Limb (tissue), 2 donors: ENCODE measurements around the gene PAK4.
A peak's percentile ranks its signal among the peaks of the same experiment; 100 is the strongest.
"Not testable (repeated sequence)": the region's sequence is repeated elsewhere in the genome, so short reads cannot be mapped to it uniquely, and the experiment has no call there.

Source experiments
- DNase-seq, 2 donors: peaks; one replicate each; pipeline ENCODE4 v3.0.0-alpha.2; 2016; ENCODE audit errors: extremely low spot score in 2 of 2

Gene PAK4

DNA sequence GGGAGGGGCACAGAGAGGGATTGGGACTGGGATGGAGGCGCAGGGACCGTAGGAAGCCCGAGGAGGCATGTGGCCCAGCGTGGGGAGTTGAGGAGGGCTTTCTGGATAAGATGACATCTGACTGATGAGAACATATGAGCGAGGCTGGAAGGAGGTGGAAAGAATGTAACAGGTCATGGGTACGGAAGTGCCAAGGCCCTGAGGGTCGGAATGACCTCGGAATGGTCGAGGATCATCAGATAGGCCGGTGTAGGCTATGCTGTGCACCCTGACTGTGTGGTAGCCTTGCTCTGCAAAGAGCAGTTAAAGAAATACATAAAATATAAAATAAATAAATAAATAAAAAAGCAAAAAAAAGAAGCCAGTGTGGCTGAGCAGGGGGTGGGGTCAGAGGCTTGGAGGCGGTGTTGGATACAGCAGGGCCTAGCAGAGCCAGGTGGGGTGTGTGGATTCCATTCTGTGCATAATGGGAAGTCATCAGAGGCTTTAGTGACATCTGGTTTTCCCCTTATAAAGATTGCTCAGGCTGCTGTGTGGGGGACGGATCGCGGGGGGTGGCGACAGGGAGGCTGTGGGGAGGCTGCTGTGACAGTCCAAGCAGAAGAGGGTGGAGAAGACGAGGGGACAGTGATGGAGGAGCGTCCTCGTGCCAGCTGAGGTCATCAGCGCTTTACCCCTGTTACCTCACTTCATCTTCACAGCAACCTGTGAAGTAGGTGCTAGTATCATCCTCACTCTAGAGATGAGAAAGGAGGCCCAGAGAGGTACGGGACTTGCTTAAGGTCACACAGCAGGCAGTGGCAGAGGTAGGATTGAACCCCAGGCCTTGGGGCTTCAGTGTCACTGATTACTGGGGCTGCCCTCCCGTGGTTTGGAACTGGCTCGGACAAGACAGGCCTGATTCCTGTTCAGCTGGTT lies 5.0 kb downstream of the PAK4 start:
- DNase-seq = peak; percentile 43 to 57

DNA sequence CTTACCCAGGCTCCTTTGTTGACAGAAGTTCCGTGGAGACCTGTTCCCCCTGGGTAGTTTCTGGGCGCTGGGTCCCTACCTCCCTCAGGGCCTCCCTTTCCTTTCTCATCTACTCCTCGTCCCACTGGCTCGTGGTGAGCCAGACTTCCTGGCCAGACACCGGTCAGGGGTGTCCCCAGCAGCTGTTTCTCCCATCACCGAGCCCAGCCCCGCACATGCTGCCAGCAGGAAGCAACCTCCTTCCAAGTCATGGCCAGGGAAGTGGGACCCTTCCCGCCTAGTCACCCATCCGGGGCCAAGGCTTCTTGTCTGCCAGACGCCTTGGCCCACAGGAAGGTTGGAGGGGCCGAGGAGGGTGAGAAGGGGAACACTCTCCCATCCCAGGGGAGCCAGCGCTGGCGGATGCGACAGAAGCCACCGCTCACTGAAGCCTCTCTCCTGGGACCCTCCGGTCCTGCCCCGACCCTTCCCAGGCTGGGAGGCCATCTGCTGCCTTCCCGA lies 5.7 kb downstream of the PAK4 start:
- peak in 1 of 2 donors; percentile 40 for DNase-seq

DNA sequence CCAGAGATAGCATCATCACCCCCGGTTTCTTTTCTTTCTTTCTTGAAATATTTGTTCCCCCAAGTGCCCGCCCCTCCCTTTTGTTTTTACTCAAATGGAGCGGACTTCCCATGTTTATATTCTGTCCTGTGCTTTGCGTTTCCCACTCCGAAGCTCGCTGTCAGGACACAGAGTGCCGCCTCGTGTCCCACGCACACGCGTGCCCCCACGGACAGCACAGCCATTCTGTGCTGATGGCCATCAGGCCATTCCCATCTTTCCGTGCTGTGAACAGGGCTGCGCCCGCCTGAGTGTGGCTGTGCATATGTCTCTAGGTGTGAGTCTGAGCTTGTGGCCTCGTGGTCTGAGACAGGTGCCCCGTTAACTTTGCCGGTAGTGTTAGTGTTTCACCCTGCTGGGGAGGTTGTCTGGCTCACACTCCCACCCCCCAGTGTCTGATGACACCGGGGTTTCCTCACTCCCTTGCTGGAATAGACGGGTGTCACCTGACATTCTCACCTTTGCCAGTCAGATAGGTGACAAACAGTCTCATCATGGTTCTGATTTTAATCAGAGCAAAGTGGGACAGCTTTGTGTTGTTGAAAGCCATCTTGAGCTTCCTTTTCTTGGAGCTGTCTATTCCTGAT lies 6.9 kb downstream of the PAK4 start:
- DNase-seq = no peak

DNA sequence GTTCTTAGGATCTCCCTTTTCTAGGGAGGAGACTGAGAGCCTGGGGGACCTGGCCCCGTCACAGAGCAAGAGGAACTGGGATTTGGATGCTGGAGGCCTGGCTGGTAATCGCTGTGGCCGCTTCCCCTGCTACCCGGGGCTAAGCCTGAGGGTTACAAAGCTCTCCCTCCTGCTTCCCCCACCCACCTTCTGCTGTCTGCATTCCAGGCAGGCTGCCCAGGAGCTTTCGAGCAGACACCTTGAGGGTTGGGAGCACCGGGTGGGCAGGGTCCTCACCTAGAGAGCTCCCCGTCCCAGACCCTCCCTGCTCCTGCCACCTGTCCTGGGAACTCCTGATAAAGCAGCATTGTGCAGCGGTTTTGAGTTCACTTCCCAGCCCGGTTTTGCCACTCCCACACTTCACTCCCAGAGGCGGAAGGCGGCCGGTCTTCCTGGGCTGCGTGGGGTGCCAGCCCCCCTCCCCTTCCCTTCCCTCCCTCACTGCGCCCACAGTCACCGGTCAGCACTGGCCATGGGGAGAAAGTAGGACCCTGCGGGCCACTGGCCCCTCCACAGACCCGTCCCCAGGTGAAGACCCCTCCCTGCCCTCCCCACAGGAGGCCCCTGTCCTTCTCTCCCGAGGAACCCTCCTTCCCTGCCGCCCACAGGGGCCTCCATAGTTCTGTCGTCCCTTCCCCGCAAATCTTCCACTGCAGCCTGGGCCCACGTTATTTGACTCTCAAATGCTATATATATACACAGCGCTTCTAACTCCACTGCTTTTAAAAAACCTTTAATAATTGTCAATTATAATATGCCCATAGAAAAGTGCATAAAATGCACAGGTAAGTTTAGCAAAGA lies 8.1 kb downstream of the PAK4 start:
- no peak for DNase-seq

DNA sequence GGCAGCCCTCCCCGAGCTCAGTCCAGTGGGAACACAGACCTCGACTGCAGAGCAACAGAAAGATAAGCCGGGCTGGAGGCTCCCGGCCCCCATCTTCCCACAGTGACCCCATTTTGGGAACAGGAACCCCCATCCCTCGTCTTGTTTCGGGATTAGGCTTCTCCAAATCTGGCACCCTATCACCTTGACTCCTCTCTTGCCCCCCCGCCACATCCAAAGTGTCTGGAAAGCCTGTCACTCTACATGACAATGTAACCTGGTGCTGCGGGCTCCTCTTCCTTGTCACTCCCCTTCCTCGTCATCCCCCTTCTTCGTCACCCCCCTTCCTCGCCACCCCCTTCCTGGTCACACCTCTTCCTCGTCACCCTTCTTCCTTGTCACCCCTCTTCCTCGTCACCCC lies 10.1 kb downstream of the PAK4 start:
- DNase-seq = no peak

DNA sequence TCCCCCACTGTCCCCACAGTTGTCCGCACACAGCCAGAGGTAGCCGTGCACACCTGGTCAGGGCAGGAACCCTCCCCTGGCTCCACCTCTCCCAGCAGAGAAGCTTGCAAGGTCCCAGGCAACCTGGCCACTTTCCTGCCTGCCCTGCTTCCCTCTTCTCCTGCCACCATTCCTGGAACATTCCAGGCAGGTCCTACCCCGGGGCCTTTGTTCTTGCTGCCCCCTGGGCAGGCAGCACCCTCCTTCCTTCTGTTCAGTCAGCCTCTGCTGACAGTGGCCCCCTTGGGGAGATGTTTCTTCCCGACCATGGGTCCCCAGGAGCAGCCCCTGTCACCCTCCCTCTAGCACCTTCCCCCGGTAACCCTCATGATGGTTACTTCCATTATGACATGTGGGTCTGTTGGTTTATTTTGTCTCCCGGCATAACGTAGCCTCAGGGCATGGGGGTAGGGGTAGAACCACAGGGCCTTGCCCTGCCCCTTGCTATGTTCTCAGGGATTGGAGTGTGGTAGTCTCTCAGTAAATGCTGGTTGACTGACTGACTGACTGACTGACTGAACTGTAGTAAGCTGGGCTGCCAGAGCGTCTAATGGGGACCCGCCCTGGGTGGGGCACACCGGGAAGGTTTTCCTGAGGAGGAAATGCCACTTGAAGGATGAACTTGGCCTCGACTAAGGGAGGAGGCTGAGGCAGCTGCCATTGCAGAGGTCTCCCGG lies 10.8 kb downstream of the PAK4 start:
- DNase-seq = no peak

DNA sequence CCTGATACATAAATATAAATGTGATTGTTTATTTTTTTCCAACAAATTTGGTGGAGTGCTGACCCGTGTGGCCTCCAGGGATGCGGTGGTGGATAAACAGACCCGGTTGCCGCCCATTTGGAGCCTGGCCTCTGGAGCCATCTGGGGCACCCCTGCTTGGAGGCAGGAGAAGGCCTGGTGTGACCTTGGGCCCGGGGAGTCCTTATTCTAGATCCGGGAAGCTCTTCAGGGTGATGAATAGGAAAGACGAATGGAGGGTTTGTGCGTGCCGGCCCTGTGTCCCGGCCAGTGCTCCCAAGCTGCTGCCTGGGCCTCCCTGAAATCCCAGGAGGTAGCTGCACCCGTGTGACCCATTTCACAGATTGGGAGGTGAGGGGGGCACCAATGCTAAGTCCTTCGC lies 11.5 kb downstream of the PAK4 start:
- DNase-seq = no peak

DNA sequence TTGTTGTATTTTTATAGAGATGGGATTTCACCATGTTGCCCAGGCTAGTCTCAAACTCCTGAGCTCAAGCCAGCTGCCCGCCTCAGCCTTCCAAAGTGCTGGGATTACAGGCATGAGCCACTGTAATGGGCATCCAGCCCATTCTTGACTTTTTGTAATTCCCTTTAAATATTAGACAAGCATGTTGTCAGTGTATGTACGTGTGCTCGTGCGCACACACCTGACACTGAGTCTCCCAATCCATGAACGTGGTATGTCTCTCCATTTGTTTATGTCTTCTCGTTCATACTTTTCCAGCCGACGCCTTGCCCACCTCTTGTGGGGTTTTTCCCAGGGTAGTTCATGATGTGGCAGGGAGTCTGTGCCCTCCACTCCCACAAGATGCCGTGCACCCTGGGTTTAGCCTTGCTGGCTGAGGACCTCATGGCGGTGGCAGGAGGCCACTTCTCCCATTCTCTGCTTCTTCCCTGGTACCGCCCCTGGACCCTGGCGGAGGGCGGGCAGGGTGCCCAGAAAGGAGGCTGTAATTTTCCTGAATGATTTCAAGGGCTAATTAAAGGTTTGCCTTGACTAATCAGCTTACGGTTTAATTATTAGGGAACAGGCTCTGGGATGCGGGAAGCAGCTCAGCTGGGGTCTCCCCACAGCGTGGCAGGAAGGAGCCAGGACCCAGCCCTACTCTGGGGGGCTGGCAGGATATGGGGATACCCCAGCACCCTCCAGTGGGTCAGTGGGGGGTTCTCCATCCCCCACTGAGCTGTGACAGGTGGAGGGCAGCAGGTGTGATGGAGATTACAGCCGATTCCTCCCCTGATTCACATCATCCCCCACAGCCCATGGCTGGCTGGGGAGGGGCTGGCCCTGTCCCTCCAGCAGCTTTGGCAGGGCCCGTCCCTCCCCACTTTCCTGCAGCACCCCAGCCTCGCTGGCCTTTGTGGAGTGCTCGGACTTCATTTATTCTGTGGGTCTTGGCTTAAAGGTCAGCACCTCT lies 12.9 kb downstream of the PAK4 start:
- no peak for DNase-seq

DNA sequence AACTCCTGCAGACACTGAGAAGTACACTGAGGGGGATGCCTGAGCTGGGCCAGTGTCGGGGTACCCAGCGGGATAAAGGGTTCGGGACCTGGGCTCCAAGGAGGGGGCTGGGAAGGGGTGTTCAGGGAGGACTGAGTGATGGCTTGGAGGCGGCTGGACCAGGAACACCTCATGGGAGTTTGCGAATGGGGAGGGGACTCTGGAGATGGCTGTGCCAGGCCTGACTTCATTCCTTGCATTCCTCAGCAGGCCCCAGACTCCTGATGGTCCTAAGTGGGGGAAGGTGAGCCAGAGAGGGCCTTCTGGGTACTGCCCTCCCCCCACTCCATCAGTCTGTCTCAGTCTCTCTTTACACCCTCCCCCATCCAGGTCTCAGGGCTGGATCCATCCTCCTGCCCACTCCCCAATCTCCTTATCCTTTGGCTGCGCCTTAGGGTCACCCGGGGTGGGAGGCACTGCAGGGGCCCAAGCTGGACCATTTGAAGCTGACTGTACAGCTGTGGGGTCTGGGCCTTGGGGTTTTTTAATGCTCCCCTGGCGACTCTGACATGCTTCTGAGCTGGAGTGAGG lies 13.8 kb downstream of the PAK4 start:
- no peak for DNase-seq

DNA sequence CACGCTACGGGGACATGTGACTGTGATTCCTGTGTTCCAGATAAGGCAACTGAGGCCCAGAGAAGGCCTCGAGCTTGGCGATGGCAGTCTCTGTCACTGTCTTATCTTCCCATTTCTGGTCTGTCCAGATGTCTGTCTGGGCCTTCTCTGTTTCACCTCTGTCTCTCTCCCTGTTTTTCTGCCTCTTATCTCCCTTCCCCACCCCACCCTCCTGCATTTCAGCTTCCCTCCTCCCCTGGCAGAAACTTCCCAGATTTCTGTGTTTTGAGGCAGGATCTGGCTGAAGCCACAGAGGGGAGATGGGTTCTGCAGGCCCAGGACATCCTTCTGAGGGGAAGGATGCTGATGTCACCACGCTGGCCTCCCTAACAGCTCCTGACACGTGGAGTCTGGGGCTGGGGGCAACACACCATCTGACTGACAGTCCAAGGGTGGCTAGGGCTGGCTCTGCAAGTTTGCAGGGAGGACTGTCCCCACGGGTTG lies 14.4 kb downstream of the PAK4 start:
- no peak for DNase-seq

DNA sequence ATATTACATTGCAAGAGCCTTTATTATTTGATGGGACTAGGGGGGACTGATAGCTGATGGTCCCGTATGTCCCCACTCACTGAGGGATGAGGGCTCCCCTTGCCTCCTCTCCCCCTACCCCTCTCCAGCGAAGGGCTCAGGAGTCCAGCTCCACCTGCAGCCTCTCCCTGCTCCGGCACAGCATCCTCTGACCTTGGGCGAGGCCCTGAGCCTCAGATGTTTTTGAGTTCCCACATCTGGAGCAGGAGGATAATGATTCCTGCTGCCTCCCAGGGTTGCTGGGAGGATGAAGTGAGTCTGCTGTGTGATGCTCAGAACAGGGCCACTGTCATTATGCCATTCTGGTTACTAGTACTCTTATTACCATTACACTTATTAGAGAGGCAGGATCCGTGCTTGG lies 15.0 kb downstream of the PAK4 start:
- DNase-seq = no peak

DNA sequence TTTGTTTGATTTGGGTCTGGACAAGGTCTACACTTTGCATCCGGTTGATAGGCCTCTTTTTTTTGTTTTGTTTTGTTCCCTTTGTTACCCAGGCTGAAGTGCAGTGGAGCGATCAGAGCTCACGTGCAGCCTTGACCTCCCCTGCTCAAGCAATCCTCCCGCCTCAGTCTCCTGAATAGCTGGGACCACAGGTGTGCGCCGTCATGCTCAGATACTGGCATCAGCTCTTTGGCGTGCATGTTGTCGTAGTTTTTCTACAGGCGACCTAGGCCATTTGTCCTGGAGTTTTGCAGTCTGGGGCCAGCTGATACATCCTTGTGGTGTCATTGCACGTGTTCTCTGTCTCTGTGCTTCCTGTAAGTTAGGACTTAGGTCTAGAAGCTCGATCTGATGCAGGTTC lies 16.3 kb downstream of the PAK4 start:
- DNase-seq = no peak

DNA sequence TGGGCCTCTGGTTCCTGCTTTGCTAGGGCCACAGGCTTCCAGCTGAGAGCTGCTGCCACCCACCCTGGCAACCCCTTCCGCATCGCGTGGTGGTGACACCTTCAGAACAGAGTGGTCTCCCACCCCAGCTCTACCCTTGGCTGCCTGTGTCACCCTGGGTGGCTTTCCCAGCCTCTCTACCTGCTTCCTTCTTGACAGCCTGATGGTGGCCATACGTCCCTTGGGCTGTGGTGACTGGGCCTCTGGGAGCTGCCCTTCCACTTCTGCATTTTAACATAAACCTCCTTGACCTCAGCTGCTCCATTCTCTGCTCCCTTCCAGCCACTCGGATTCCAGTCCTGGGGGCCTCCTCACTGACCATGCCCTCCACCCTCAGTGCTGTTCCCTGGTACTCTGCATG lies 17.0 kb downstream of the PAK4 start:
- no peak for DNase-seq

DNA sequence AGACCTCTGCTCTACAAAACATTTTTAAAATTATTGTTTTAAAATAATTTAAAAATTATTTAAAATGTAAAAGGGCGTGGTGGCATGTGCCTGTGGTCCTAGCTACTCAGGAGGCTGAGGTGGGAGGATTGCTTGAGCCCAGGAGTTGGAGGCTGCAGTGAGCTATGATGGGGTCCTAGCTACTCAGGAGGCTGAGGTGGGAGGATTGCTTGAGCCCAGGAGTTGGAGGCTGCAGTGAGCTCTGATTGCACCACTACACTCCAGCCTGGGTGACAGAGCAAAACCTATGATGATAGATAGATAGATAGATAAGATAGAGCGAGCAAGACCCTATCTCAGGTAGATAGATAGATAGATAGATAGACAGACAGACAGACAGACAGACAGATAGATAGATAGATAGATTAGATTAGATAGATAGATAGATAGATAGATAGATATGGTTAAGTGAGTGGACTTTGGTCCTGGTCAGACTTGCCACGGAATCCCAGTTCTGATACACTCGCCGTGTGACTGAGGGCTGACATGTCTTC lies 18.2 kb downstream of the PAK4 start:
- not testable (repeated sequence) for DNase-seq

DNA sequence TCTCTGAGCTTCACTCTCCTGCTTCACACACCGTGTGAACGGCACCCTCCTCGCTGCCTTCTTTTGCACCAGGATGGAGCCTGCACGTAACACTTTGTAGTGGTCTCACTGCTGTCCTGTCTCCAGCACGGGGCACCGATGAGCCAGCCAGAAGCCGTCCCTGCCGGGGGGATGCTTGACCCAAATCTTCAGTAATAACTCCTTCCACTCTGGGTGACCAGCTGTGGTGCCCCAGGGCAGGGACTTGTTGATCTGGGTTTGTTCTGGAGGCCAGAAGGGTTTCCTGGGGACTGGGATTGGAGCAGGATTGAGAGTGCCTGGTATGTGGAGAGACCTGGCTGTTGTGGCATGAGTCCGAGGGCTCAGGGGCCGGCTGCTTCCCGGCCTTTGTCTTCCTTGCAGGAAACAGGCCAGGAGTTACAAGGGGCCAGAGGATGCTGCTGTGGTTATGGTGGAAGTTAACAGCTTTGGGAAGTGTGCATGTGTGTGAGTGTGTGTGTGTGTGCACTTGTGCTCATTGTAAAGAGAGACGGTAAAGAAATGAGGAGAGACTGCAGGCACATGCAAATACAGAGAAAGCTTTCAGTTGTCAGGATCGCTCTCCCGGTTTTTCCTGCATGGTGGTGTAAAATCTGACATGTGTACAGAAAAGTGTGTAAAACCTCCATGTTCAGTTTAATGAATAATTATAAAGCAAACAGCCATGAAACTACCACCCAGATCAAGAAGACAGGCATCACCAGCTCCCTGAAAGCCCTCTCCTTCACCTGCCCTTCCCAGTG lies 18.9 kb downstream of the PAK4 start:
- peak in 1 of 2 donors; percentile 52 for DNase-seq

DNA sequence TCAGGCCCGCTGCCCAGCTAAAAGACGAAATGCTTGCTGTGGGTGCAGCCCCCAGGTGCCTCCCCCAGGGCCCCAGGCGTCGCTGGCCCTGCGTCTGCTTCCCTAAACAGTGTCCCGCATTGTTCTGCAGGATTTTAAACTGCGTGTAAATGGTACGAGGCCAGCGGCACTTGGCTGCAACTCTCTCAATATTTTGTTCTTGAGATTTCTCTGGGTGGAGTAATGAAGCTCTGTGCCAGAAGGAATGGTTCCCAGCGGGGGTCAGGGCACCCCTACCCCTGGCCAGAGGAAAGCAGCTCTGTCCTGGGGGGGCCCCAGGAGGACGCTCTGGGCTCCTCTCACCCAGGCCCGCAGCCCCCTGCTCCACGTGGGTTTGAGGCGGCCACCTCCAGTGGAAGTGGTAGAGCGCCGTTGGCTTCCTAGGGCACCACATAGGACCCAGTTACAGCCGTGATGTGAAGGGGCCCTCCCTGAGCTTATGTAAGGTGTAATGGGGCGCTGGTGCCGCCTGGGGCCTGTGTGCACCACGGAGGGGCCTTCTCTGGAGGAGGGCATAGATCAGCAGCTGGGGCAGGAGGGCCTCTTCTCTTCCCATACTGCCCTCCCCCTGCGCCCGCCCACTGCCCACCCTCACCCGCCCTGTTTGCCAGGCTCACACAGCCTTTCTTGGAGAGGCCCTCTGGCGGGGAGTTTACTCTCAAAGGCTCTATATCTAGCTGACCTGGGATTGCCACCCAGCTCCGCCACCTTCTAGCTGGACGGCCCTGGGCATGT lies 19.8 kb downstream of the PAK4 start:
- DNase-seq = peak in 1 of 2 donors; percentile 52

DNA sequence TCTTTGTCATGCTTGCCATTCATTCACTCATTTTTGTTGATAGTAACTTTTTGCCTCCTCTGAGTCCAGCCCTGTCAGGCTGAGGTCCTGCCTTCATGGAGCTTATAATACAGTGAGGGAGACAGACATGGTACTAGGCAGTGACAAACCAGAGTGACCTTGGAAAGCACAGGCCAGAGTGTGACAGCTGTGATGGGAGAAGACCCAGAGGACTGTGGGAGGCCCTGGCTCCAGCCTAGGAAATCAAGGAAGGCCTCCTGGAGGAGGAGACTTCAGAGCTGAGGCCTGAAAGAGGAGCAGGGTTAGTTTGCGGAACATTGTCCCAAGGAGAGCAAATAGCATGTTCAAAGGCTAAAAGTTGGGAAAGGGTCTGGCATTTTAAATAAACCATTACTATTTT lies 20.5 kb downstream of the PAK4 start:
- DNase-seq = no peak
